ENCODE measurements around the gene KCNMB4. TPM values are rescaled to one million over a fixed set of nuclear protein-coding genes. Genes with fewer than 3 reads are reported as not detected.

KCNMB4 gene
- total RNA-seq, 4 donors from 2014 or later, result 2.6 to 11.0 (median 3.1) TPM

- TF ChIP-seq CTCF (IDR thresholded peaks at IDR 0.05) (no peak), POLR2A (IDR thresholded peaks at IDR 0.05) (no peak)
- no peaks in the 10 kb centered on the region for H3K36me3 ChIP-seq
- no peaks in the 10 kb centered on the region for H3K4me1 ChIP-seq
- intact Hi-C loops (cut with DNase I; ENCODE audit: low total_unique reads), result no loop called here
- H3K27me3 ChIP-seq, result no peaks in the 10 kb centered on the region
- no peak overlapping the region for H3K27ac ChIP-seq
- no peak for DNase-seq
- H3K4me3 ChIP-seq, result no peak overlapping the region
- H3K9me3 ChIP-seq, result no peaks in the 10 kb centered on the region
Observed at GRCh38 chr12:70467918-70468733, 102.0 kb downstream of the KCNMB4 start.

- no peak overlapping the region for H3K27ac ChIP-seq
- no peaks in the 10 kb centered on the region for H3K36me3 ChIP-seq
- H3K4me3 ChIP-seq, result no peak overlapping the region
- no peak for TF ChIP-seq CTCF (IDR thresholded peaks at IDR 0.05)
- no peak for TF ChIP-seq POLR2A (IDR thresholded peaks at IDR 0.05)
- DNase-seq, result no peak
- no peaks in the 10 kb centered on the region for H3K4me1 ChIP-seq
- H3K27me3 ChIP-seq, result no peaks in the 10 kb centered on the region
- no peaks in the 10 kb centered on the region for H3K9me3 ChIP-seq
- intact Hi-C loops (cut with DNase I; ENCODE audit: low total_unique reads), result no loop called here
Observed at GRCh38 chr12:70468741-70469140, 102.7 kb downstream of the KCNMB4 start.

GRCh38 chr12:70469221-70469820, 103.2 kb downstream of the KCNMB4 start:
- H3K9me3 ChIP-seq, result no peaks in the 10 kb centered on the region
- TF ChIP-seq POLR2A (IDR thresholded peaks at IDR 0.05) (no peak), CTCF (IDR thresholded peaks at IDR 0.05) (no peak)
- H3K36me3 ChIP-seq, result no peaks in the 10 kb centered on the region
- DNase-seq, result no peak
- no peaks in the 10 kb centered on the region for H3K27me3 ChIP-seq
- H3K4me3 ChIP-seq, result no peak overlapping the region
- H3K27ac ChIP-seq, result no peak overlapping the region
- intact Hi-C loops (cut with DNase I; ENCODE audit: low total_unique reads), result no loop called here
- H3K4me1 ChIP-seq, result no peaks in the 10 kb centered on the region

GRCh38 chr12:70482764-70483163, 116.7 kb downstream of the KCNMB4 start:
- no peaks in the 10 kb centered on the region for H3K9me3 ChIP-seq
- no peak for TF ChIP-seq CTCF (IDR thresholded peaks at IDR 0.05)
- TF ChIP-seq POLR2A (IDR thresholded peaks at IDR 0.05), result no peak
- no peak for DNase-seq
- intact Hi-C loops (cut with DNase I; ENCODE audit: low total_unique reads), result no loop called here
- H3K4me3 ChIP-seq, result no peak overlapping the region
- no peaks in the 10 kb centered on the region for H3K36me3 ChIP-seq
- no peak overlapping the region for H3K27ac ChIP-seq
- H3K27me3 ChIP-seq, result no peaks in the 10 kb centered on the region
- H3K4me1 ChIP-seq, result no peaks in the 10 kb centered on the region

Small RNA genes lying within 50 kb of the gene (small RNA-seq; reads per million reads assigned to genes)
- not detected for gene RNU4-65P

Other genes starting within 250 kb of the KCNMB4 start
- gene CNOT2, start 122.9 kb upstream of the KCNMB4 start, total RNA-seq, result 100 to 1,000 TPM in 3 of 4 donors, 10 to 100 TPM in 1; 97.7 to 320 (median 193) TPM